Activated naive CD8-positive, alpha-beta T cell treated with anti-CD3 and anti-CD28 coated beads, Interleukin-2, amount 50 U/mL, for 16 hours (primary cell): ENCODE results near the gene PTBP2.
"Not testable (repeated sequence)": the region's sequence is repeated elsewhere in the genome, so short reads cannot be mapped to it uniquely, and the experiment has no call there.

Source experiments
- DNase-seq: peaks from one replicate; pipeline ENCODE4 v3.0.0-alpha.2; 2020; ENCODE audit warnings: low read depth, low spot score

The PTBP2 gene

DNA sequence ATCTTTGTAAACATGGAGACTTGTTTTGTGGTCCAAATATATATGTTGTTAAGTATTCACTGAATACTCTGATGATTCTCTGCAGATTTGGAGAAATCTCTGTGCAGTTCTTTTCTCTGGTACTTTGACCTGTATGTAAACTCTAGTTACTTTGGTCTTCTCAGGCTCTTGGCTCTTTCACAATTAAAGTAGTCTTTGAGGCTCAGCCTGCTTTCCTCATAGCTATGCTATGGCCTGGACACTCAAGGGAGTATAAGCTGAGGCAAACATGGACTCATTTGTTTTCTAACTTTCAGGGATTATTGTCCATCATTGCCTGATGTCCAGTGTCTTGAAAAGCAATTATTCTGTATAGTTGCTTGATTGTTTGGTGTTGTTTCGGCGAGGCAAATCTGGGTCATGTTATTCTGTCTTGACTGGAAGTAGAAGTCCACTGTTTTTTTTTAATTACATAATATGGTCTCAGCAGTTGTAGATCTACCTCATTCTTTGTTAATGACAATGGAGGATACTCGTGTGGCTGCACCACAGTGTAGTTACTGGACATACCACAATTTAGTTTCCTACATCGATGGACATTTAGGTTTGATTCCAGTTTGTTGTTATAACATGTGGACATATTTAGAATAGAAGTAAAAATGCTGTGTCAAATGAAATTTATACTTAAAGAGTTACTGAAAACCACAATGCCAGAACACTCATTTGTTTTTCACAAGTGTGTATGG, 9.2 kb downstream of the PTBP2 start:
- DNase-seq = no peak

GRCh38 chr1:96741335-96741734, 19.8 kb downstream of the PTBP2 start:
- no peak for DNase-seq

GRCh38 chr1:96746440-96747420, 25.1 kb downstream of the PTBP2 start:
- DNase-seq = no peak

GRCh38 chr1:96747565-96747964, 26.0 kb downstream of the PTBP2 start:
- no peak for DNase-seq

DNA sequence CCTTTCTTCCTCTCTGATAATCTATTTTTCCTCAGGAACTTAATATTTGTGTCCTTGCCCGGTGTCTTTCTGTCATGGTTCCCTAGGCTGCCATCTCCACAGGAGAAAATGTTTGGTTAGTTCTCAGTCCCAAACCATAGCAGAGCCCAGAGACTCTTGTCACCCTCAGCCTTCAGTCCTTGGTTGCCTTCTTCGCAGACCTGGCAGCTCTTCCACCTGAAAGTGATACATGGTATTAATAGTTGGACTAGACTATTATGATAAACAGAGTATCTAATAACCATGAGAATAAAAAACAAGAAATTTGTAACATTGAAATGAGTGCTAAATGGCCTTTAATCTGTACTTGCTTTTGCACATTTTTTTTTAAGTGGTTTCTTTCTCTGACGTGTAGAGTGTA, 26.5 kb downstream of the PTBP2 start:
- no peak for DNase-seq

DNA sequence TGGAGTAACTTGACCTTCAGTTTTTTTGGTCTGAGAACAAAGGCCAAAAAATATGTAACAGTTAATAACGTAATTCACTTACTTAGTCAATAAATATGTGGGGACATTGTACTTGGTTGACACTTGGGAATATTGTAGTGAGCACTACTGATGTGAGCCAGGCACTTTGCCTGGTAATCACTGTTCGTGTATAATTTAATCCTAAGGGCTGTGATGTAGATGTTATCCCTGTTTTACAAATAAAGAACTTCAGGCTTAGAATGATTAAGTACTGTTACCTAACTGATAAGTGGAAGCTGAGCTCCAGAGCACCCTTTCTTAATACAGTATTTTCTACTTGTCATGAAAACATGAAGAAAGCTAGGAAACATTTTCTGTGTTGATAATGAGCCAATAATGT, 28.0 kb downstream of the PTBP2 start:
- DNase-seq = no peak

- DNase-seq = no peak
Observed at GRCh38 chr1:96752394-96752793, 30.8 kb downstream of the PTBP2 start.

DNA sequence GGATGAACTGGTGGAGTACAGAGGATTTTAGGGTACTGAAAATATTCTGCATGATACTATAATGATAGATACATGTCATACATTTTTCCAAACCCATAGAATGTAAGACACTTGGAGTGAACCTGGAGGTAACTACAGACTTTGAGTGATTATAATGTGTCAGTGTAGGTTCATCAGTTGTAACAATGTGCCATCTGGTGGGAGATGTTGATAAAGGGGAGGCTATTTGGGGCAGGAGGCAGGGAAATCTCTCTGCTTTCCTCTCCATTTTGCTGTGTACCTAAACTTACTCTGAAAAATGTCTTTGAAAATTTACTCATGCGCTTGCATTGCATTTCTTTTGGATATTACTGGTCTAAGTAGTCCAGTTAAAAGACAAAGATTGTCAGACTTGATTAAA, 35.2 kb downstream of the PTBP2 start:
- no peak for DNase-seq

- not testable (repeated sequence) for DNase-seq
Observed at GRCh38 chr1:96762586-96762985, 41.0 kb downstream of the PTBP2 start.

GRCh38 chr1:96763514-96763913, 41.9 kb downstream of the PTBP2 start:
- DNase-seq = no peak

DNA sequence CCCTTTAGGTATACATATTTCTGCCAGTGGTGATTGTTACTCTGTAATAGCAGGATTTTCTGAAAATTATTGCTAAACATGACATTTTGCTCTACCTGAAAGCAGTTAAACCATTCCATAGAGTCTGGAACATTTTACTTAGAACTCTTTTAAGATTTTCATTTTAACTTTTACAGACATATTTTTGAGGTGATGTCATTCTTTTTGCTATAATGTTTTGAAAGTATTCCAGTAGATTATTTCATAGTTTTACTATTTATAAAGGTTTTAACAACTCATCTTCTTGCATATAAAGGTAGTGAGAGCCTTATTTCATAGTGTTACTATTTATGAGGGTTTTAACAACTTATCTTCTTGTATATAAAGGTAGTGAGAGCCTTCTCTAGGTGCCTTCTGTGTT, 42.9 kb downstream of the PTBP2 start:
- no peak for DNase-seq

GRCh38 chr1:96771847-96772246, 50.3 kb downstream of the PTBP2 start:
- no peak for DNase-seq

DNA sequence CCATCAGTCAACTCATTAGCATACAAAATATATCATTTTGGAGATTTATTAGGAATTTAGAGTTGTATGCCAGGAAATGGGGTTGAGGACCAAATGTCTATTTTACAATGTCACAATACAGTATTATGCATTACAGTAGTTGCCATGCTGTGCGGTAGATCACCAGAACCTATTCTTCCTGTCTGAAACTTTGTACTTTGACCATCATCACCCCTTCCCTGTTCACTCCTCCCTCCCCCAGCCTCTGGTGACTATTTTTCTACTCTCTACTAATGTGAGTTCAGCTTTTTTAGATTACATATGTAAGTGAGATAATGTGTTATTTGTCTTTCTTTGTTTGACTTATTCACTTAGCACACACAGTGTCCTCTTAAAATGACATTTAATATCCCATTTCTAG, 50.8 kb downstream of the PTBP2 start:
- DNase-seq = no peak

DNA sequence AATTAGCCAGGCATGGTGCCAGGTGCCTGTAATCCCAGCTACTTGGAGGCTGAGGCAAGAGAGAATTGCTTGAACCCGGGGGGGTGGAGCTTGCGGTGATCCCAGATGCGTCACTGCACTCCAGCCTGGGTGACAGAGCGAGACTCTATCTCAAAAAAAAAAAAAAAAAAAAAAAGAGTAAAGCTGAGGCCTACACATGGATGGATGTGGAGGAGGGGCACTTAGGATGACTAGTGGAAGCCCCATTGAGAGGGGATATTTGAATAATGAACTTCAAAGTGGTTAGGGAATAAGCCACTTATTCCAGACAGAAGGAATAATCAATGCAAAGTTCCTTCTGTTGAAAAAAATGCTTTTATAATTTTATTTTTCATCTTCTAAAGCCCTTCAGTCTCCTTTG, 51.4 kb downstream of the PTBP2 start:
- DNase-seq = no peak

DNA sequence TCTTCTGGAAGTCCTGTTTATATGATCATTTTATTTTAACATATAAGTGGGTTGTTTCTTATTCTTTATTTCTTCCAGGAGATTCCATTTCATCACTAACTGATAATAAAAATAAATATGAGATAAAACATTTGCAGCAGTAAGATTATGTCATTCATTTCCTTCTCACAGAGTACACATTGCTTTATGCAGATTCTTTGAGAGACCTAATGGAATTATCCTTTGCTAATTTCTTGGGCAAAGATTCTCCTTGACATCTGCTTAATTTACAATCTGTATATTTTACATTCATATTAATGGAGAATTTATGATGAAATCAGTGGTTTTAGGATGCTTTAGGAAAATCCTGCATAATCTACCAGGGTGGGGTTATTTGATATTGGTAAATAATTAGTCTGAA, 60.6 kb downstream of the PTBP2 start:
- no peak for DNase-seq

GRCh38 chr1:96782856-96783255, 61.3 kb downstream of the PTBP2 start:
- DNase-seq = no peak

DNA sequence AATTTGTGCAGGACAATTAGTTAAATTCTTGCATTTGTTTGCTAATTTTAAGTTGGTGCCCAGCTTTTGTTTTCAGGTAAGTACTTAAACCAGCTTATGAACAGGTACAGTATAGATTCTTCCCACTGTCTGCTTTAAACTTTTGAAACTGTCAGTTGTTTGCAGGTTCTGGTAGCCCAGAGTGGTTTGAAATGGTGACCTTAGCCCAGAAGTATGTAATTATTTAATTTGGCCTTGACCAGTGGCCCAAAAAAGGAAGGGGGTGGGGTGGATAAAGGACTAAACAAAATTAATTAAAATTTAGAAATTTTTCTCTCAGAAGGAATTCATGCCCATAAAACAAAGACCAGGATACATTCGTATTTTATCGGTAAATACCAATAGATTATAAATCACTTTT, 69.0 kb downstream of the PTBP2 start:
- no peak for DNase-seq

GRCh38 chr1:96792220-96792619, 70.6 kb downstream of the PTBP2 start:
- DNase-seq = no peak

DNA sequence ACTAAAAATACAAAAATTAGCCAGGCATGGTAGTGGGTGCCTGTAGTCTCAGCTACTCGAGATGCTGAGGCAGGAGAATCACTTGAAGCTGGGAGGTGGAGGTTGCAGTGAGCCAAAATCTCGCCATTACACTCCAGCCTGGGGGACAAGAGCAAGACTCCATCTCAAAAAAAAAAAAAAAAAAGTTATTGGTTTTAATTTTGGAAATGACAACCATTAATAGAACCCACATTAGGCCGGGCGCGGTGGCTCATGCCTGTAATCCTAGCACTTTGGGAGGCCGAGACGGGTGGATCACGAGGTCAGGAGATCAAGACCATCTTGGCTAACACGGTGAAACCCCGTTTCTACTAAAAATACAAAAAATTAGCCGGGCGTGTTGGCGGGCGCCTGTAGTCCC, 80.1 kb downstream of the PTBP2 start:
- not testable (repeated sequence) for DNase-seq

GRCh38 chr1:96804648-96805047, 83.1 kb downstream of the PTBP2 start:
- DNase-seq = no peak

- DNase-seq = no peak
Observed at GRCh38 chr1:96808191-96808590, 86.6 kb downstream of the PTBP2 start.

DNA sequence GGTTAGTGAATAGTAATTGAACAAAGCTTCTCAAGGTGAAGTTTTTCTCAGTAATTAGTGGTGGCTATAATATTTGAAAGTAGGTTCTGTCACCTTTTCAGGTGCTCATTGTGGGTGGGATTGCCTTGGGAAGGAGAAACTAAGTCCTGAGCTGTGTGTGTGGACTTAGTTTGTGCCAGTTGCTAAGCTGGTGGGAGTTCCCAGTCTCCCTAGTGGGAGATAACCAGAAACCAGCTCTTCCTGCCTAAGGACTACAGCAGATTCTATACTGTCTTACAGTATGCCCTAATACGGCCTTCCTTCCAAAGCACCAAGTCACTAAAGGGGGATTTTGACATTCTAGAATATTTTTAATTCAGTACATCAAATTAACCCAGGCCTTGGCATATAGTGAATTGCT, 94.3 kb downstream of the PTBP2 start:
- DNase-seq = no peak

DNA sequence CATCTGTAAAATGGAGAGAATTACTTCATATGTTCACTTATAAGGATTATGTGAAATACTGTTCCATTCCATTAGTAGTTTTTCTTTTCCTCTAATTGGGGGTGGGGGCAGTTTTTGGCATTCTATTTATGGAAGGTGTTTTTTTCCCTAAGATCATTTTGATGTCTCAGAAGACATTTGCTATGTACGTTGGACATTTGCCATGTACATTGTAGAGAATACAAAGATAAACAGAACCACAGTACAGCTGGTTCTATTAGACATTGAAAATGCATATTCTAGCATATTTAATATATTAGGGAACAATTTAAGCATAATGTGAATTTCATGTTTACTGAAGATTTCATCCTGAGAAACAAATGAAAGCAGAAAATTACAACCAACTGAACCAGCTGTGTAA, 98.5 kb downstream of the PTBP2 start:
- no peak for DNase-seq
